Thyroid gland (tissue), 4 donors: Measurements from ENCODE around the gene EGLN2. TPM values are rescaled to one million over a fixed set of nuclear protein-coding genes. Genes with fewer than 3 reads are reported as not detected.
A peak's percentile ranks its signal among the peaks of the same experiment; 100 is the strongest.
"Not testable (repeated sequence)": the region's sequence is repeated elsewhere in the genome, so short reads cannot be mapped to it uniquely, and the experiment has no call there.

Experiments used
- DNase-seq, 2 donors: peaks; one replicate each; pipeline ENCODE4 v3.0.0-alpha.2; 2019
- H3K27ac ChIP-seq, 3 donors: fragments of 200-600 bp; sonication (generic); 1 replicate in 2 of 3; 2 replicates in 1 of 3; pipeline ENCODE4 v1.5.1; 2016 to 2019; ENCODE audit warnings: mild to moderate bottlenecking in 1 of 3, moderate library complexity in 1 of 3
- H3K27me3 ChIP-seq: fragments of 200-600 bp; sonication (generic); one replicate; pipeline ENCODE4 v1.5.1; 2019
- H3K36me3 ChIP-seq, 2 donors: fragments of 200-600 bp; sonication (generic); one replicate each; pipeline ENCODE4 v1.5.1; 2016 to 2019
- H3K4me1 ChIP-seq, 2 donors: fragments of 200-600 bp; sonication (generic); one replicate each; pipeline ENCODE4 v1.5.1; 2017 to 2019
- H3K4me3 ChIP-seq, 3 donors: fragments of 200-600 bp; sonication (generic); replicated peaks in 1 of 3; 1 replicate in 2 of 3; 2 replicates in 1 of 3; pipeline ENCODE4 v1.5.1; 2016; ENCODE audit warnings: mild to moderate bottlenecking in 1 of 3
- H3K9me3 ChIP-seq: fragments of 200-600 bp; sonication (generic); one replicate; pipeline ENCODE4 v1.5.1; 2017
- POLR2A ChIP-seq, 2 donors: fragments of 450-650 bp; IDR thresholded peaks; one replicate each; pipeline ENCODE4 v1.6.1; 2017; ENCODE audit warnings: antibody characterized with exemption in 2 of 2, mild to moderate bottlenecking in 2 of 2, moderate library complexity in 1 of 2
- WGBS, 2 donors: methylation state at CpG; one replicate each; pipeline ENCODE4 v1.1.5; 2017; 5-methylcytosine and 5-hydroxymethylcytosine counted together
- intact Hi-C: fragments of 100-400 bp; cut with DNase I; formaldehyde crosslinking; loops from one replicate; pipeline ENCODE4 v1.15.1; 2023
- total RNA-seq, 4 donors: library from RNA; depleted of rRNA; stranded (reverse); fragments of >200 nt; gene quantifications; one replicate each; pipeline ENCODE4 v1.2.3, GENCODE V29; 2016

The EGLN2 gene
- total RNA-seq, 4 donors from 2014 or later, result 94.2 to 120 (median 105) TPM

DNA sequence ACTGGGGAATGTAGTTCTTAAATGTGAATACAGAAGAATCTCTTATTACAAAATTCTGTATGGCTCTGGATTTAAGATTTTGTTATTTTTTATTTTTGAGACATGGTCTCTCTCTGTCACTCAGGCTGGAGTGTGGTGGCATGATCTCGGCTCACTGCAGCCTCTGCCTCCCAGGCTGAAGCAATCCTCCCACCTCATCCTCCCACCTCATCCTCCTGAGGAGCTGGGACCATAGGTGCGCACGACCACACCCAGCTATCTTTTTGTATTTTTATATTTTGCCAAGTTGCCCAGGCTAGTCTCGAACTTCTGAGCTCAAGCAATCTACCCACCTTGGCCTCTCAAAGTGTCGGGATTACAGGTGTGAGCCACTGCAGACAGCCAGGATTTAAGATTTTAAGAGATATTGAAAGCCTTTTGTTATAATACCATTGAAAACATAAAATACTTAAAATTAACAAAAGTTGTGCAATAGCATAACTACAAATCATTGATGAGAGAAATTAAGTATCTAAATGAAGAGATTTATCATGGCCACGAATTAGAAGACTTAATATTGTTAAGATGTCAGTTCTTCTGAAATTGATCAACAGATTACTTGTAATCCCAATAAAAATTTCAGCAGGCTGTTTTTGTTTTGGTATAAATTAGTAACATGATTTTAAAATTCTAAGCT, 37.9 kb downstream of the EGLN2 start:
- Histone ChIP-seq H3K4me1 (no peaks in the 10 kb centered on the region), H3K27ac (no peak overlapping the region), H3K36me3 (no peaks in the 10 kb centered on the region), H3K27me3 (no peaks in the 10 kb centered on the region), H3K9me3 (no peaks in the 10 kb centered on the region), H3K4me3 (no peak overlapping the region)
- intact Hi-C loops, result no loop called here
- no peak for DNase-seq
- 85 to 87% methylated on average over 6 of the region's 6 CpGs for WGBS, 2 donors
- TF ChIP-seq POLR2A (IDR thresholded peaks at IDR 0.05), result no peak

DNA sequence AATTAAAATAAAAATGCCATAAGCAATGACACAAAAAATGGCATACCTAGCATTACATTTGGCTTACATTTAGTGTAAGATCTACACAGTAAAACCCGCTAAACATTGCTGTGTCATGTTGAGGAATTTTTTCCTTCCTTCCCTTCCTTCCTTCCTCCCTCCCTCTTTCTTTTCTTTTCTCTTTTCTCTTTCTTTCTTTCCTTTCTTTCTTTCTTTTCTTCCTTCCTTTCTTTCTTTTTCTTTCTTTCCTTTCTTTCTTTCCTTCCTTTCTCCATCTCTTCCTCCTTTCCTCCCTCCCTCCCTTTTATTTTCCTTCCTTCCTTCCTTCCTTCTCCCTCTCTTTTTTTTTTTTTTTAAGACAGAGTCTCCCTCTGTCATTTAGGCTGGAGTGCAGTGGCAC, 39.5 kb downstream of the EGLN2 start:
- H3K9me3 ChIP-seq, intact Hi-C loops, DNase-seq, H3K27ac ChIP-seq, H3K36me3 ChIP-seq, H3K27me3 ChIP-seq, H3K4me3 ChIP-seq, H3K4me1 ChIP-seq: not testable (repeated sequence)
- WGBS, 2 donors, result 83 to 87% methylated on average over 1 of the region's 1 CpG

DNA sequence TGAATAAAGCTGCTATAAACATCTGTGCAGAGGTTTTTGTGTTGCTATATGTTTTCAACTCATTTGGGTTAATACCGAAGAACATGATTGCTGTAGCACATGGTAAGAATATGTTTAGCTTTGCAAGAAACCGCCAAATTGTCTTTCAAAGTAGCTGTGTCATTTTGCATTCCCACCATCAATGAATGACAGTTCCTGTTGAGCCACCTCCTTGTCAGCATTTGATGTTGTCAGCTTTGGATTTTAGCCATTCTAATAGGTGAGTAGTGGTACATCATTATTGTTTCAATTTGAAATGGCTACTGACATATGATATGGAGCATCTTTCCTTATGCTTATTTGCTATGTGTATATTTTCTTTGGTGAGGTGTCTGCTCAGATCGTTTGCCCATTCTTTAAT, 43.0 kb downstream of the EGLN2 start:
- H3K4me1 ChIP-seq, H3K27me3 ChIP-seq, H3K4me3 ChIP-seq, H3K9me3 ChIP-seq, DNase-seq, H3K27ac ChIP-seq, H3K36me3 ChIP-seq, intact Hi-C loops: not testable (repeated sequence)
- 85 to 95% methylated on average over 2 to 3 of the region's 3 CpGs for whole genome bisulfite sequencing, 2 donors

DNA sequence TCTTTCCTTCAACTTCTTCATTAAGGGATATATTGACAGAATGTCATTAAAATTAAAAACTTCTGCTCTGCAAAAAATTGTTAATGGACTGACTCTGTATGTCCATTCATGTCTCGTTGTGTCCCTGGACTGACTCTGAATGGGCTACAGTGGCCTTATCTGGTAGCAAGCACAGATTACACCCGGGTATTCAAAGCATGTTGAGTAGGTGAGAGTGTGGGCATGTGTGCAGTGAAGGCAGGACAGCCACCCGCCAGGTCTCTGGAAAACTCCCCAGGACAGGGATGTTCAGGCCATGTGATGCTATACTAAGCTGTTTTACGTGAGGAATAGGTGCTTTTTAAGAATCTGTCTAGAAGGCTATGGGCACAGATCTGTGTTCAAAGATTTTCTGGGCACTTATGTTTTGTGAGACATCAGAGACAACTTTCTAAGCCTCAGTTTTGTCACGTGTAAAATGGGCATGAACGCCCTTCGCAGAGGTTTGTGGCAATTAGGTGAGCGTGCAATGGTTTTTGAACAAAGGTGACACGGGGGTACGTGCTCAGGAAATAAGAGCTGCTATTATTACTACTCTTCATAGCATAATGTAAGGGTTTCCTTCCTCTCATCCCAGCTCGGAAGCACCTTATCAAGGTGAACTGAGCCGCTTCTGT, 44.1 kb downstream of the EGLN2 start:
- intact Hi-C loops, H3K27me3 ChIP-seq, H3K4me3 ChIP-seq, H3K4me1 ChIP-seq, H3K36me3 ChIP-seq, DNase-seq, H3K27ac ChIP-seq, H3K9me3 ChIP-seq: not testable (repeated sequence)
- 42 to 57% methylated on average over 9 of the region's 12 CpGs for WGBS, 2 donors

DNA sequence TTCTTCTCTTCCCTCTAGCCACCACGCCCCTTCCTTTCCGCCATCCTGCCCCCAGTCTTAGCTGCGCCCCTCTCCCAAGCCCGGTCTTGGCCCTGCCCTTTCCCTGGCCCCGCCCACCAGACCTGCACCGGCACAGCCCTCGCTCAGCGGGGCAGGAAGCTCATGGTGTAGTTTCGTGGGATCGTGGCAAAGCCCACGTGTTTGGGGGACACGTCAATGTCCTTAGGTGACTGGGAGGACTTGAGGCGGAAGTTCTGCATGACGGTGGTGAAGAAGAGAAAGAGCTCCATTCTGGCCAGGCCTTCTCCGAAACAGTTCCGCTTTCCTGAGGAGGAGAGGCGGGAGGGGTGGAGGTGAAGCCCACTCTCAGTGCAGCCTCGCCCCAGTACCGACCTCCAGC, 44.7 kb downstream of the EGLN2 start:
- H3K27ac ChIP-seq, H3K27me3 ChIP-seq, intact Hi-C loops, H3K4me3 ChIP-seq, H3K36me3 ChIP-seq, H3K4me1 ChIP-seq, H3K9me3 ChIP-seq: not testable (repeated sequence)
- peak; percentile 22 to 31 for DNase-seq
- 2 to 3% methylated on average over 6 to 14 of the region's 19 CpGs for WGBS, 2 donors

DNA sequence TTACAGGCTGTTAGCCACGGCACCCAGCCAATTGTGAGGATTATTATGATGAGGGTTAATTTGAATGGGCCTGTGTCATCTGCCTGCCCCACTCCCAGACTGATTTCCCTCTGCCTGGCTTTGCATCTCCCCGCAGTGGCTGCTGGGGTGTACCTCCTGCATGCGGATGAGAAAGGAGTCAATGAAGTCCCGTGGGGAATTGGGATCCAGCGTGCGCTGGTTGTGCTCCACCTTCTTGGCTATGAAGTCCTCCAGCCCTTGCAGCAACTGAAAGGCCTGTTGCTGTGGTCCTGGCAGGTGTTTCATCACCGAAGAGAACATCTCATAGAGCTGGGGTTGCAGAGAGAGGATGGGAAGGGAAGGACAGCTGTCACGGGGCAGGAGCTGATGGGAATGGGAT, 47.7 kb downstream of the EGLN2 start:
- not testable (repeated sequence) for DNase-seq

DNA sequence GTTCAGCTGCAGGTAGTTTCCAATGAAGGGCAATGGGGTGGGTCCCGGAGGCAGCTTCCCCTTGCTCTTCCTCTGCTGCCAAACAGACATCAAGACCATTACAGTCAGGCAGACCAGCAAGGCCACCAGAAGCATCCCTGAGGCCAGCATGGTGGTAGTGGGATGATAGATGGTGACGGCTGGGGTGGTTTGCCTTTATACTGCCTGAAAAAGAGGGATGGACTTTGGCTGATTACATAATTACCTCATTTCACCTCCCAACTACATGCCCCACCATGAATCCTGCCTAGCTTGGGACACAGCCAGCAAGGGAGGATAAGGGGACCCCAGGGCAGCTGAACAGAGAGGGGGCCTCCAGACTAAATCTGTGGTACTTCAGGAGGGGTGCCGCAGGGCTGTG, 51.3 kb downstream of the EGLN2 start, which contains the start of gene CYP2A6:
Gene CYP2A6 (minus strand): TSS at position 171 of the 400 bp plus-strand sequence. CDS start 21 bp downstream, at position 150.
- DNase-seq, H3K4me1 ChIP-seq, H3K27ac ChIP-seq, intact Hi-C loops, H3K9me3 ChIP-seq, H3K36me3 ChIP-seq, H3K4me3 ChIP-seq, H3K27me3 ChIP-seq: not testable (repeated sequence)
- 89 to 91% methylated on average over 1 to 3 of the region's 3 CpGs for WGBS, 2 donors

More for the DNA sequence above, 47.7 kb downstream of the EGLN2 start:
- H3K27ac ChIP-seq, intact Hi-C loops, H3K9me3 ChIP-seq, H3K4me1 ChIP-seq, H3K4me3 ChIP-seq, H3K27me3 ChIP-seq, H3K36me3 ChIP-seq: not testable (repeated sequence)
- 81 to 84% methylated on average over 7 to 8 of the region's 8 CpGs for WGBS, 2 donors

DNA sequence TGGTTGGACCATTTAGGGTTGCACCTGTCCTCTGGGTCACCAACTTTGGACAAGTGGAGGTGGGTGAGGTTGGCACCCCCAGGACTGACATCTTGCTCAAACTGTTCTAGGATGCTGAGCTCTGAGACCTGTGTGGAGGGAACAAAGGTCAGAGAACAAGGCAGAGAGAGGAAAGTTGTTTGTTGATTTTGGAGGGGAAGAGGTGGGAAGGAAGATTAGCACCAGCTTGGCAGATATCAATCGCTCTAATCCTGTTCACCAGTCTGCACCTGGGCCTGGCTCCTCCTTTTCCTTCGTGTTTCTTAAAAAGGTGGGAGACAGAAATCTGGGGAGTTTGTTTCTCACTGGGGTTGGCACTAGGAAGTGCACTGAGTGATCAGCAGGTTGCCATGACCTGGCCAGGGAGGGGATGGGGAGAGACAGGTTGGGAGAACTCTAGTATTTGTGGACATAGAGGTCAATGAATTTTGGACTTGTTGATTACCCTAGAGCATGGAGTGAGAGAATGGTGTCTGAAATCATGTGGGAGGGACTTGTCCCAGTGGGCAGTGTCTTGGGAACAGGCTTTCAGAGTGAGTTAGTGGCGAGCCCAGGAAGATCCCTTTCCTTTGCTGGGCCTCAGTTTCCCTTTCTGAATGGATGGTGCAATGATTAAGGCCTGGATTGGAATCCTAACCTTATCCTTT, 53.6 kb downstream of the EGLN2 start:
- H3K4me1 ChIP-seq, H3K36me3 ChIP-seq, H3K27me3 ChIP-seq, H3K9me3 ChIP-seq, intact Hi-C loops, H3K27ac ChIP-seq, DNase-seq, H3K4me3 ChIP-seq: not testable (repeated sequence)
- WGBS, 2 donors, result 23 to 26% methylated on average over 2 of the region's 3 CpGs

Other genes starting within 250 kb of the EGLN2 start
- 10 to 100 TPM; 33.3 to 52.1 (median 42.9) TPM for gene SHKBP1, start 222.3 kb upstream of the EGLN2 start, total RNA-seq
- gene LTBP4, start 197.8 kb upstream of the EGLN2 start, total RNA-seq, result 100 to 1,000 TPM; 134 to 276 (median 196) TPM
- 10 to 100 TPM; 14.2 to 22.5 (median 17.0) TPM for gene NUMBL, start 108.5 kb upstream of the EGLN2 start, total RNA-seq
- gene COQ8B, start 82.3 kb upstream of the EGLN2 start, total RNA-seq, result 10 to 100 TPM; 39.2 to 73.0 (median 54.7) TPM
- gene ITPKC, start 82.1 kb upstream of the EGLN2 start, total RNA-seq, result 10 to 100 TPM; 18.3 to 49.7 (median 25.1) TPM
- 1 to 10 TPM; 3.3 to 8.5 (median 4.5) TPM for gene ACTMAP, start 48.7 kb upstream of the EGLN2 start, total RNA-seq
- 10 to 100 TPM; 38.2 to 80.5 (median 55.1) TPM for gene SNRPA, start 48.0 kb upstream of the EGLN2 start, total RNA-seq
- gene MIA, start 23.7 kb upstream of the EGLN2 start, total RNA-seq, result not detected
- 10 to 100 TPM; 21.5 to 56.6 (median 31.5) TPM for gene RAB4B, start 20.9 kb upstream of the EGLN2 start, total RNA-seq
- gene CYP2A6, start 51.3 kb downstream of the EGLN2 start, total RNA-seq, result not detected
- not detected for gene CYP2A7, start 83.0 kb downstream of the EGLN2 start, total RNA-seq
- gene CYP2B6, start 192.1 kb downstream of the EGLN2 start, total RNA-seq, result not detected